Heart left ventricle (tissue), 16 donors: Measurements from ENCODE around the gene CFAP91. TPM values are rescaled to one million over a fixed set of nuclear protein-coding genes. Genes with fewer than 3 reads are reported as not detected.
A peak's percentile ranks its signal among the peaks of the same experiment; 100 is the strongest.

ENCODE experiments used
- ATAC-seq, 4 donors: fragments of 200-7000 bp; cut with Tn5 transposase; one replicate each; pipeline ENCODE4 v1.9.1; 2020 to 2022; ENCODE audit warnings: moderate library complexity in 4 of 4, mild to moderate bottlenecking in 3 of 4, moderate number of reproducible peaks in 1 of 4
- DNase-seq, 5 donors: peaks; one replicate each; pipeline ENCODE4 v3.0.0-alpha.2; 2020
- H3K27ac ChIP-seq, 12 donors: fragments of 200-600 bp; sonication (generic) in 4 of 12; one replicate each; pipeline versions ENCODE4 v1.5.0 to v1.8.0; 2016 to 2022; ENCODE audit warnings: mild to moderate bottlenecking in 2 of 12
- H3K27me3 ChIP-seq, 9 donors: fragments of 200-600 bp; sonication (generic) in 2 of 9; one replicate each; pipeline versions ENCODE4 v1.5.1 to v1.8.0; 2016 to 2022; ENCODE audit warnings: mild to moderate bottlenecking in 3 of 9
- H3K36me3 ChIP-seq, 9 donors: fragments of 200-600 bp; sonication (generic) in 2 of 9; one replicate each; pipeline versions ENCODE4 v1.5.0 to v1.8.0; 2018 to 2022; ENCODE audit warnings: mild to moderate bottlenecking in 2 of 9
- H3K4me1 ChIP-seq, 12 donors: fragments of 200-600 bp; sonication (generic) in 4 of 12; one replicate each; pipeline versions ENCODE4 v1.5.0 to v1.8.0; 2016 to 2022; ENCODE audit warnings: mild to moderate bottlenecking in 3 of 12
- H3K4me3 ChIP-seq, 12 donors: fragments of 200-600 bp; sonication (generic) in 4 of 12; one replicate each; pipeline versions ENCODE4 v1.5.0 to v1.8.0; 2017 to 2022; ENCODE audit warnings: mild to moderate bottlenecking in 9 of 12, moderate library complexity in 4 of 12
- H3K9me3 ChIP-seq, 12 donors: fragments of 200-600 bp; sonication (generic) in 4 of 12; one replicate each; pipeline versions ENCODE4 v1.5.0 to v1.8.0; 2016 to 2022; ENCODE audit warnings: mild to moderate bottlenecking in 1 of 12
- POLR2A ChIP-seq, 2 donors: fragments of 450-650 bp; IDR thresholded peaks; one replicate each; pipeline ENCODE4 v1.6.1; 2017; ENCODE audit warnings: antibody characterized with exemption in 2 of 2, mild to moderate bottlenecking in 2 of 2, moderate library complexity in 2 of 2
- WGBS, 4 donors: extraction: QIAGEN DNeasy Blood & Tissue Kit in 2 of 4; methylation state at CpG; one replicate each; pipeline versions ENCODE4 v1.1.5 to v1.1.7; 2013 to 2018; 5-methylcytosine and 5-hydroxymethylcytosine counted together
- intact Hi-C, 10 donors: fragments of 100-400 bp; cut with DNase I; formaldehyde crosslinking; loops; one replicate each; pipeline versions ENCODE4 v1.11.1 to v1.14.2; 2022
- polyA plus RNA-seq, 2 donors: library from polyadenylated mRNA; stranded (reverse); fragments of 200-250 nt; gene quantifications; one replicate each; pipeline ENCODE4 v1.2.3, GENCODE V29; 2013
- total RNA-seq, 9 donors: library from RNA; depleted of rRNA in 2 of 9; stranded (reverse); fragments of >200 nt in 2 of 9; fragmentation: NEBNext Ultra II Directional in 3 of 9; extraction: Animal tissue kit (Norgen Biotek cat#: 25700) in 3 of 9; gene quantifications; one replicate each; pipeline versions ENCODE4 v1.1.0 to v1.2.4, GENCODE V29; 2016 to 2023
- TF ChIP-seq, protein P1 (sequence below), 12 donors: fragments of 200-600 bp; sonication (generic) in 4 of 12; IDR thresholded peaks; one replicate each; pipeline versions ENCODE4 v1.5.0 to v1.8.0; 2018 to 2022; ENCODE audit warnings: antibody characterized with exemption in 12 of 12, mild to moderate bottlenecking in 5 of 12
- donor health status: ischemic (EF 13 %, LVEDD 7.1; RV severe dilation, severe dysfunction).
- donor health status: healthy with polysubstance abuse.
- donor health status: DM: no; HTN: yes; CAD: no.
- donor health status: DM: no; HTN: no; CAD: no.
- donor health status: ischemic (EF 25% LVEDD 6.9; RV normal size, moderate dysfunction).
- donor health status: ischemic (EF 25% LVEDD 5.7; RV mildly dilated, moderate dysfunction).
- donor health status: healthy.
- donor health status: DM: yes; HTN: yes; CAD: no.
- donor health status: ischemic (EF 35%, LVEDD 5.7; RV mildly dilated, moderate dysfunction).
- donor health status: nonischemic (EF 11% LVEDD 7.7; RV severe dilation, severe dysfunction).
- donor health status: DM: yes; HTN: yes; CAD: no.
- donor health status: PGD.
- donor health status: ischemic (EF 29% LVEDD 5.4; RV normal size, mild dysfunction).
- donor health status: nonischemic (EF 23%, LVEDD 6.1; RV moderate dilation, normal function).

The CFAP91 gene
- total and polyA plus RNA-seq, 11 donors, result 0.16 to 1.9 (median 0.43) TPM; not detected in 1

DNA sequence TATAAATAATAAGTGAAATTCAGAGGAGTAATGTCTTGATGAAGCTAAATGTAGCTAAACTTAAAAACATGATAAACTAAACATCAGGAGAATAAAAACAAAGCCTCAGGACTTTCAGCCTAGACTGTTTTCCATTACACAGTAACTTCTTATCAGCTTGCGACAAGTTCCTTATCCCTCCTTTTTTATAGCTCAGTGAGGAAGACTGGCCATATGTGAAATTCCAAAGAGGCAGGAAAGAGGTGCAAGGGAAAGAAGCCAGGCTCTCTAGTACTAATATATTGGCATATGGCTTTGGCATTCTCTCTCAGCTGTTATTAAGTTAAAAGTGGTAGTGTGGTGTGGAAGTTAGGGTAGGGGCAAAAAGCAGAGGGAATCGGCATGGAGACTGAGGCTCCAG, 30.0 kb upstream of the CFAP91 start:
- Histone ChIP-seq H3K4me1 (peaks cover 3 to 69% (median 38%) of the 10 kb centered on the region in 12 donors), H3K9me3 (no peaks in the 10 kb centered on the region), H3K36me3 (peaks cover 0 to 72% (median 62%) of the 10 kb centered on the region in 9 donors), H3K27ac (peak overlapping the region; percentile 44 to 97 (median 71)), H3K4me3 (peak overlapping the region in 1 of 12 donors; percentile 2), H3K27me3 (no peaks in the 10 kb centered on the region)
- TF ChIP-seq, protein P1, sequence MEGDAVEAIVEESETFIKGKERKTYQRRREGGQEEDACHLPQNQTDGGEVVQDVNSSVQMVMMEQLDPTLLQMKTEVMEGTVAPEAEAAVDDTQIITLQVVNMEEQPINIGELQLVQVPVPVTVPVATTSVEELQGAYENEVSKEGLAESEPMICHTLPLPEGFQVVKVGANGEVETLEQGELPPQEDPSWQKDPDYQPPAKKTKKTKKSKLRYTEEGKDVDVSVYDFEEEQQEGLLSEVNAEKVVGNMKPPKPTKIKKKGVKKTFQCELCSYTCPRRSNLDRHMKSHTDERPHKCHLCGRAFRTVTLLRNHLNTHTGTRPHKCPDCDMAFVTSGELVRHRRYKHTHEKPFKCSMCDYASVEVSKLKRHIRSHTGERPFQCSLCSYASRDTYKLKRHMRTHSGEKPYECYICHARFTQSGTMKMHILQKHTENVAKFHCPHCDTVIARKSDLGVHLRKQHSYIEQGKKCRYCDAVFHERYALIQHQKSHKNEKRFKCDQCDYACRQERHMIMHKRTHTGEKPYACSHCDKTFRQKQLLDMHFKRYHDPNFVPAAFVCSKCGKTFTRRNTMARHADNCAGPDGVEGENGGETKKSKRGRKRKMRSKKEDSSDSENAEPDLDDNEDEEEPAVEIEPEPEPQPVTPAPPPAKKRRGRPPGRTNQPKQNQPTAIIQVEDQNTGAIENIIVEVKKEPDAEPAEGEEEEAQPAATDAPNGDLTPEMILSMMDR (IDR thresholded peaks at IDR 0.05), result no peak
- TF ChIP-seq POLR2A (IDR thresholded peaks at IDR 0.05), result no peak
- DNase-seq (no peak), ATAC-seq (peak; percentile 21 to 38 (median 24))
- intact Hi-C loops, result loop anchor here in 2 of 10 donors (10.0 kb wide), 2 partner anchors 148 to 208 kb away; partner anchors contain the start of genes POGLUT1 (in 1 of the 2) and TMEM39A (in 1 of the 2)
- WGBS, 4 donors, result 37 to 43% (median 39%) methylated on average over 2 of the region's 2 CpGs

DNA sequence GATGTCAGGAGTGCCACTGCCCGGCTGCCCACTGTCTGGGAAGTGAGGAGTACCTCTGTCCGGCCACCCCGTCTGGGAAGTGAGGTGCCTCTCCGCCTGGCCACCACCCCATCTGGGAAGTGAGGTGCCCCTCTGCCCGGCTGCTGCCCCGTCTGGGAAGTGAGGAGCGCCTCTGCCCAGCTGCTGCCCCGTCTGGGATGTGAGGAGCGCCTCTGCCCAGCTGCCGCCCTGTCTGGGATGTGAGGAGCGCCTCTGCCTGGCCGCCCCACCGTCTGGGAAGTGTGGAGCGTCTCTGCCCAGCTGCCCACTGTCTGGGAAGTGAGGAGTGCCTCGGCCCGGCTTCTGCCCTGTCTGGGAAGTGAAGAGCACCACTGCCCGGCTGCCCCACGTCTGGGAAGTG, 28.9 kb upstream of the CFAP91 start:
- DNase-seq, result peak in 2 of 5 donors; percentile 28 to 33
- peaks cover 0 to 62% (median 51%) of the 10 kb centered on the region in 9 donors for H3K36me3 ChIP-seq
- peak overlapping the region in 11 of 12 donors; percentile 44 to 97 (median 72) for H3K27ac ChIP-seq
- no peak for TF ChIP-seq POLR2A (IDR thresholded peaks at IDR 0.05)
- TF ChIP-seq, protein P1 (IDR thresholded peaks at IDR 0.05), result no peak
- peaks cover 3 to 68% (median 39%) of the 10 kb centered on the region in 12 donors for H3K4me1 ChIP-seq
- intact Hi-C loops, result loop anchor here in 2 of 10 donors (2.0 to 10.0 kb wide), 3 partner anchors 95 to 209 kb away; partner anchors contain the start of genes ADPRH (in 1 of the 2), POGLUT1 (in 1 of the 2) and TMEM39A (in 1 of the 2)
- no peaks in the 10 kb centered on the region for H3K9me3 ChIP-seq
- no peak for ATAC-seq
- WGBS, 4 donors, result 76 to 89% (median 78%) methylated on average over 9 to 18 of the region's 18 CpGs
- no peak overlapping the region for H3K4me3 ChIP-seq
- no peaks in the 10 kb centered on the region for H3K27me3 ChIP-seq

DNA sequence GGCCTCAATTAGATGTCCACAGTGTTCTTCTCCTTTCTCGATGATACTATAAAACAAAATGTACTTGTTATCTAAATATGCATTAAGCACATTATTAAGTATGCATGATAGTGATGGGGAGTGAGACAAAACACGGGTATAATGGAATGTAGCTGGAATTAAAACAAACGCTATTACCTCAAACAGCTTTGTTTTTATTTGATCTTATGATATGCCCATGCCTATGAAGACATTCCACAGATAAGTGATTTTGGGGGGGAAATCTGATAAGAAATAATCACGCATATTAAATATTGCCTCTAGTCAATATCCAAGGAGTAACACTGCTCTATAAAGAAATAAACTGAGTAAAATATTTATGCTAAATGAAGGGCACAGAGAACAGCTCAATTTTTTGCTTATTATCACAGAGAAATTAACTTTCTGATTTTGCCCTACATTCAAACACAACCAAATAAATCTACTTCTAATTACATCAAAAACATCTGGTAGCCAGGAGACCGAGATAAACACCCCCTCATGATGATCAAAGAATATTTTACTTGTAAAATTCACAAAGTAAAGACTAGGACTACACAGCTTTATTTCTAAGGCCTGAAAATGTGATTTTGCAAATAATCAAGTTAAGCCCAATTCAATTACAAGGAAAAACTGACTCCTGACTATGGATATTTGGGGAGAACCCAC, 27.5 kb upstream of the CFAP91 start:
- Histone ChIP-seq H3K27me3 (no peaks in the 10 kb centered on the region), H3K27ac (peak overlapping the region; percentile 93 to 97 (median 96)), H3K4me3 (peak overlapping the region in 9 of 12 donors; percentile 63 to 82 (median 72)), H3K4me1 (peaks cover 0 to 54% (median 32%) of the 10 kb centered on the region in 12 donors), H3K9me3 (no peaks in the 10 kb centered on the region), H3K36me3 (peaks cover 0 to 47% (median 42%) of the 10 kb centered on the region in 9 donors)
- intact Hi-C loops, result loop anchor here in 7 of 10 donors (2.0 to 10.0 kb wide), 11 partner anchors 38 to 213 kb away; partner anchors contain the start of genes ADPRH (in 4 of the 7), PLA1A (in 2 of the 7), POGLUT1 (in 2 of the 7) and TMEM39A (in 2 of the 7)
- TF ChIP-seq, protein P1 (IDR thresholded peaks at IDR 0.05), result no peak
- TF ChIP-seq POLR2A (IDR thresholded peaks at IDR 0.05), result no peak
- no peak for DNase-seq
- 56 to 62% (median 60%) methylated on average over 5 of the region's 5 CpGs for WGBS, 4 donors
- no peak for ATAC-seq

DNA sequence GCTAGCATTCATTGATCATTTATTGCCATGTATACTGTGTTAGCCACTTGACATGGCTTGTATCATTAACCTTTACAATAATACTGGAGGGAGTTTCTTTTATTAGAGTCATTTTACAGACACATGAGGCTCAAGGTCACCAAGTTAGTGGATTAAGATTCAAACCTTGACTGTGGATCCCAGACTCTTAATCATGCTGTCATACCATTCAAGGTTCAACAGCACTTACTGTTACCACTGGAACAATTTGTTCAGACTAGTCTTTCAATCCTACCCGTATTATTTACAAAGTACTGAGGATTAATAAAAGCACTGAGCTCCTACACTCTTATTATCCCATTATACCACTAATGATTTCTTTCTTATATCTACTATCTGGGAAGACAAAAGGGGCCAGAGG, 26.8 kb upstream of the CFAP91 start:
- peak in 2 of 4 donors; percentile 18 to 22 for ATAC-seq
- no peaks in the 10 kb centered on the region for H3K9me3 ChIP-seq
- peaks cover 0 to 41% (median 38%) of the 10 kb centered on the region in 9 donors for H3K36me3 ChIP-seq
- WGBS, 4 donors, result 22 to 35% (median 30%) methylated on average over 1 of the region's 1 CpG
- no peak for DNase-seq
- TF ChIP-seq POLR2A (IDR thresholded peaks at IDR 0.05), result no peak
- TF ChIP-seq, protein P1 (IDR thresholded peaks at IDR 0.05), result no peak
- peaks cover 0 to 51% (median 33%) of the 10 kb centered on the region in 12 donors for H3K4me1 ChIP-seq
- H3K27me3 ChIP-seq, result no peaks in the 10 kb centered on the region
- intact Hi-C loops, result loop anchor here in 7 of 10 donors (2.0 to 10.0 kb wide), 11 partner anchors 37 to 214 kb away; partner anchors contain the start of genes ADPRH (in 3 of the 7), PLA1A (in 2 of the 7), POGLUT1 (in 2 of the 7) and TMEM39A (in 2 of the 7)
- H3K27ac ChIP-seq, result peak overlapping the region; percentile 93 to 97 (median 96)
- H3K4me3 ChIP-seq, result peak overlapping the region in 11 of 12 donors; percentile 52 to 82 (median 70)
